ENCODE data around the gene PI16.

DNA sequence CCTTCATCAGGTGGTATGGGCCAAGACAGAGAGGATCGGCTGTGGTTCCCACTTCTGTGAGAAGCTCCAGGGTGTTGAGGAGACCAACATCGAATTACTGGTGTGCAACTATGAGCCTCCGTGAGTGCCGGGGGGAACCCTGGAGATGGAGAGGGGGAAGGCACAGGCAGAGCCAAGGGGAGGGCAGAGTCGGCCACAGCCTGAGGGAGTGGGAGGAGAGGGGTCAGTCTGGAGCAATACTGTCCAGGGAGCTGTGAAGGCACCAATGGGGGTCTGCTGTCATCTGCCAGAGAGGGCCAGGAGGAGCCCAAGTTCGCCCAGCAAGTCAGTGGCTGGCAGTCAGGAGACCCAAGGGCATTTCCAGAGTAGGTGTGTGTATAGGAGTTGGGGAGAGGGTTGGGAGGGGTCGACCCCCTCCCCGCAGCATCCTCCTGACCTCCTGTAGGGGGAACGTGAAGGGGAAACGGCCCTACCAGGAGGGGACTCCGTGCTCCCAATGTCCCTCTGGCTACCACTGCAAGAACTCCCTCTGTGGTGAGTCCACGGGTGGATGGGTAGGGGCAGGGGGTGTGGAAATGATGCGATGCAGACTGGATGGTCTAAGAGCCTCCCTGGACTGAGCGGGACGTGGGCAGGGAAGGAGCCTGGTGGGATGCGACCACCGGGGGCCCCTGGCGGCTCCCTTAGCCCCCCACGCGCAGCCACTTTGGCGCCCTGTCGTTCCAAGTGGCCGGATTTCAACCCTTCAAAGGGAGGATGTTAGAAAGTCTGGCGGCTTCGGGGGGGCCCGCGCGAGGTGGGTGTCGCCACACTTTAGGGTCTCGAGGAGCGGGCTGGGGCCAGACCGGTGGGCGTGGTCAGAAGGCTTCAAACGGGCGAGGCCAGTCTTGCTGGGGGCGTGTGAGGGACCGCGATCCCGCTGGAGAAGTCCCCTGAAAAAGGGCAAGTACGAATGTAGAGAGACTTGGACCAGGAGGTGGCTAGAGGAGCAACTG lies 7.2 kb downstream of the PI16 start:
- TF ChIP-seq, protein P1, sequence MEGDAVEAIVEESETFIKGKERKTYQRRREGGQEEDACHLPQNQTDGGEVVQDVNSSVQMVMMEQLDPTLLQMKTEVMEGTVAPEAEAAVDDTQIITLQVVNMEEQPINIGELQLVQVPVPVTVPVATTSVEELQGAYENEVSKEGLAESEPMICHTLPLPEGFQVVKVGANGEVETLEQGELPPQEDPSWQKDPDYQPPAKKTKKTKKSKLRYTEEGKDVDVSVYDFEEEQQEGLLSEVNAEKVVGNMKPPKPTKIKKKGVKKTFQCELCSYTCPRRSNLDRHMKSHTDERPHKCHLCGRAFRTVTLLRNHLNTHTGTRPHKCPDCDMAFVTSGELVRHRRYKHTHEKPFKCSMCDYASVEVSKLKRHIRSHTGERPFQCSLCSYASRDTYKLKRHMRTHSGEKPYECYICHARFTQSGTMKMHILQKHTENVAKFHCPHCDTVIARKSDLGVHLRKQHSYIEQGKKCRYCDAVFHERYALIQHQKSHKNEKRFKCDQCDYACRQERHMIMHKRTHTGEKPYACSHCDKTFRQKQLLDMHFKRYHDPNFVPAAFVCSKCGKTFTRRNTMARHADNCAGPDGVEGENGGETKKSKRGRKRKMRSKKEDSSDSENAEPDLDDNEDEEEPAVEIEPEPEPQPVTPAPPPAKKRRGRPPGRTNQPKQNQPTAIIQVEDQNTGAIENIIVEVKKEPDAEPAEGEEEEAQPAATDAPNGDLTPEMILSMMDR (conservative IDR thresholded peaks at IDR 0.05) = no peak
- no peak for TF ChIP-seq EZH2 (IDR thresholded peaks at IDR 0.05; ENCODE audit: low read depth)
